Stimulated activated CD4-positive, alpha-beta T cell treated with anti-CD3 and anti-CD28 coated beads, Interleukin-1b, Interleukin-23, amount 100 ng/mL, for 1 hour (primary cell): ENCODE measurements around the gene EBI3.
"Not testable (repeated sequence)": the region's sequence is repeated elsewhere in the genome, so short reads cannot be mapped to it uniquely, and the experiment has no call there.

Source experiments
- DNase-seq, 2 donors: peaks; one replicate each; pipeline ENCODE4 v3.0.0-alpha.2; 2020; ENCODE audit warnings: low read depth in 2 of 2

EBI3 gene

GRCh38 chr19:4278010-4278409 is 48.7 kb downstream of the EBI3 start:
- DNase-seq = no peak

GRCh38 chr19:4278419-4279266 is 49.3 kb downstream of the EBI3 start, which contains the start of gene SHD:
TSS of gene SHD (plus strand) at chr19:4279266. CDS start at chr19:4280064, 798 bp downstream.
- no peak for DNase-seq

- DNase-seq = no peak
Observed at GRCh38 chr19:4279267-4279529, 49.9 kb downstream of the EBI3 start.

GRCh38 chr19:4279530-4280422 is 50.5 kb downstream of the EBI3 start:
- no peak for DNase-seq

- DNase-seq = no peak
Observed at GRCh38 chr19:4284176-4284958, 55.0 kb downstream of the EBI3 start.

GRCh38 chr19:4284974-4285373 is 55.7 kb downstream of the EBI3 start:
- no peak for DNase-seq

- not testable (repeated sequence) for DNase-seq
Observed at GRCh38 chr19:4286141-4286540, 56.8 kb downstream of the EBI3 start.
